ENCODE measurements around the gene TMPRSS6. TPM values are rescaled to one million over a fixed set of nuclear protein-coding genes. Genes with fewer than 3 reads are reported as not detected.

The TMPRSS6 gene
- total and polyA plus RNA-seq, 8 donors, result 0.25 to 1.5 (median 0.46) TPM; not detected in 4

- Histone ChIP-seq H3K27ac (no peak overlapping the region), H3K4me3 (no peak overlapping the region), H3K4me1 (no peaks in the 10 kb centered on the region), H3K9me3 (no peaks in the 10 kb centered on the region), H3K27me3 (peaks cover 0 to 23% (median 0%) of the 10 kb centered on the region in 3 donors), H3K36me3 (no peaks in the 10 kb centered on the region)
- DNase-seq, result no peak
- intact Hi-C loops (cut with DNase I; ENCODE audit: low total_unique reads), result no loop called here
- WGBS, 5 donors, result 59 to 75% (median 63%) methylated on average over 14 to 16 of the region's 16 CpGs
- TF ChIP-seq POLR2AphosphoS5 (IDR thresholded peaks at IDR 0.05) (no peak), CTCF (IDR thresholded peaks at IDR 0.05) (no peak), EP300 (IDR thresholded peaks at IDR 0.05) (no peak), POLR2A (IDR thresholded peaks at IDR 0.05) (no peak)
These were observed 29.5 kb upstream of the TMPRSS6 start for GRCh38 chr22:37138849-37139561.

- Histone ChIP-seq H3K4me3 (no peak overlapping the region), H3K9me3 (no peaks in the 10 kb centered on the region), H3K27me3 (peaks cover 0 to 17% (median 0%) of the 10 kb centered on the region in 3 donors), H3K36me3 (no peaks in the 10 kb centered on the region), H3K27ac (no peak overlapping the region), H3K4me1 (no peaks in the 10 kb centered on the region)
- intact Hi-C loops (cut with DNase I; ENCODE audit: low total_unique reads), result no loop called here
- WGBS, 5 donors, result 68 to 88% (median 75%) methylated on average over 6 of the region's 6 CpGs
- no peak for TF ChIP-seq POLR2AphosphoS5 (IDR thresholded peaks at IDR 0.05)
- no peak for TF ChIP-seq EP300 (IDR thresholded peaks at IDR 0.05)
- TF ChIP-seq POLR2A (IDR thresholded peaks at IDR 0.05), result no peak
- no peak for TF ChIP-seq CTCF (IDR thresholded peaks at IDR 0.05)
- no peak for DNase-seq
These were observed 28.6 kb upstream of the TMPRSS6 start for GRCh38 chr22:37137903-37138665.

- intact Hi-C loops (cut with DNase I; ENCODE audit: low total_unique reads), result no loop called here
- H3K27ac ChIP-seq, result no peak overlapping the region
- H3K9me3 ChIP-seq, result no peaks in the 10 kb centered on the region
- H3K36me3 ChIP-seq, result no peaks in the 10 kb centered on the region
- no peak overlapping the region for H3K4me3 ChIP-seq
- peaks cover 0 to 17% (median 0%) of the 10 kb centered on the region in 3 donors for H3K27me3 ChIP-seq
- DNase-seq, result no peak
- no peak for TF ChIP-seq POLR2A (IDR thresholded peaks at IDR 0.05)
- no peak for TF ChIP-seq POLR2AphosphoS5 (IDR thresholded peaks at IDR 0.05)
- no peak for TF ChIP-seq CTCF (IDR thresholded peaks at IDR 0.05)
- TF ChIP-seq EP300 (IDR thresholded peaks at IDR 0.05), result no peak
- WGBS, 5 donors, result 74 to 81% (median 75%) methylated on average over 7 to 8 of the region's 8 CpGs
- no peaks in the 10 kb centered on the region for H3K4me1 ChIP-seq
These were observed 27.6 kb upstream of the TMPRSS6 start for GRCh38 chr22:37137131-37137530.

- no peaks in the 10 kb centered on the region for H3K4me1 ChIP-seq
- WGBS, 5 donors, result 77 to 87% (median 85%) methylated on average over 12 of the region's 12 CpGs
- no peak for DNase-seq
- H3K27me3 ChIP-seq, result peaks cover 0 to 13% (median 0%) of the 10 kb centered on the region in 3 donors
- no peak overlapping the region for H3K4me3 ChIP-seq
- TF ChIP-seq EP300 (IDR thresholded peaks at IDR 0.05), result no peak
- H3K36me3 ChIP-seq, result no peaks in the 10 kb centered on the region
- intact Hi-C loops (cut with DNase I; ENCODE audit: low total_unique reads), result no loop called here
- H3K27ac ChIP-seq, result no peak overlapping the region
- no peaks in the 10 kb centered on the region for H3K9me3 ChIP-seq
These were observed 25.5 kb upstream of the TMPRSS6 start for GRCh38 chr22:37135023-37135422.

All from stomach (tissue), 9 donors.